Hepatocyte (in vitro differentiated cells): ENCODE results near the gene LINGO1. TPM values are rescaled to one million over a fixed set of nuclear protein-coding genes. Genes with fewer than 3 reads are reported as not detected.

ENCODE experiments used
- DNase-seq: peaks from one replicate; pipeline ENCODE4 v3.0.0-alpha.2; 2016; ENCODE audit warnings: low spot score
- H2AFZ ChIP-seq: fragments of 200-600 bp; sonication (generic); 2 replicates; pipeline ENCODE4 v1.6.0; 2016; ENCODE audit warnings: antibody characterized with exemption, mild to moderate bottlenecking
- H3K27ac ChIP-seq: fragments of 200-600 bp; sonication (generic); 2 replicates; pipeline ENCODE4 v1.5.1; 2016; ENCODE audit warnings: mild to moderate bottlenecking
- H3K27me3 ChIP-seq: fragments of 200-600 bp; sonication (generic); 2 replicates; pipeline ENCODE4 v1.6.1; 2016
- H3K36me3 ChIP-seq: fragments of 200-600 bp; sonication (generic); replicated peaks from 2 replicates; pipeline ENCODE4 v1.5.1; 2016; ENCODE audit warnings: low read depth; ENCODE audit not compliant: insufficient read depth
- H3K4me1 ChIP-seq: fragments of 200-600 bp; sonication (generic); 2 replicates; pipeline ENCODE4 v1.5.1; 2016; ENCODE audit warnings: mild to moderate bottlenecking, moderate library complexity; ENCODE audit not compliant: insufficient read depth
- H3K4me2 ChIP-seq: fragments of 200-600 bp; sonication (generic); 2 replicates; pipeline ENCODE4 v1.6.0; 2016
- H3K4me3 ChIP-seq: fragments of 200-600 bp; sonication (generic); 2 replicates; pipeline ENCODE4 v1.5.1; 2016; ENCODE audit warnings: mild to moderate bottlenecking
- H3K79me2 ChIP-seq: fragments of 200-600 bp; sonication (generic); 2 replicates; pipeline ENCODE4 v1.6.0; 2017; ENCODE audit warnings: mild to moderate bottlenecking
- H3K9me2 ChIP-seq: fragments of 200-600 bp; sonication (generic); replicated peaks from 2 replicates; pipeline ENCODE4 v1.6.0; 2017; ENCODE audit warnings: mild to moderate bottlenecking; ENCODE audit not compliant: insufficient read depth
- H3K9me3 ChIP-seq: fragments of 200-600 bp; sonication (generic); 2 replicates; pipeline ENCODE4 v1.5.1; 2016; ENCODE audit warnings: low read depth, mild to moderate bottlenecking
- H4K20me1 ChIP-seq: fragments of 200-600 bp; sonication (generic); 2 replicates; pipeline ENCODE4 v1.6.0; 2016; ENCODE audit warnings: mild to moderate bottlenecking; ENCODE audit not compliant: insufficient read depth, poor library complexity, severe bottlenecking
- CTCF ChIP-seq: fragments of 200-600 bp; sonication (generic); IDR thresholded peaks from 2 replicates; pipeline ENCODE4 v1.5.1; 2016; ENCODE audit warnings: antibody characterized with exemption, mild to moderate bottlenecking; ENCODE audit not compliant: poor library complexity
- EZH2 ChIP-seq: fragments of 200-600 bp; sonication (generic); IDR thresholded peaks from 2 replicates; pipeline ENCODE4 v1.6.1; 2016; ENCODE audit warnings: antibody characterized with exemption, mild to moderate bottlenecking, borderline replicate concordance
- EZH2phosphoT487 ChIP-seq: fragments of 200-600 bp; sonication (generic); IDR thresholded peaks from one replicate; pipeline ENCODE4 v1.6.1; 2018; ENCODE audit warnings: antibody characterized with exemption, mild to moderate bottlenecking, low read depth, moderate library complexity; ENCODE audit not compliant: unreplicated experiment, severe bottlenecking
- WGBS: methylation state at CpG from one replicate; pipeline ENCODE4 v1.1.6; 2016; ENCODE audit warnings: low lambda C conversion rate; ENCODE audit errors: missing lambda C conversion rate; 5-methylcytosine and 5-hydroxymethylcytosine counted together
- polyA plus RNA-seq: library from polyadenylated mRNA; unstranded; fragments of >200 nt; fragmentation: Nextera tagmentation; extraction: Ambion mirVana; gene quantifications from 2 replicates; pipeline ENCODE4 v1.2.1, GENCODE V29; 2016
- total RNA-seq: library from RNA; depleted of rRNA; stranded (reverse); fragments of >200 nt; gene quantifications from 2 replicates; pipeline ENCODE4 v1.2.3, GENCODE V29; 2014

Gene LINGO1
- total and polyA plus RNA-seq, 2 experiments from 2014 or later = 4.3 to 5.1 TPM

GRCh38 chr15:77591968-77592613, 40.6 kb downstream of the LINGO1 start:
- no peak overlapping the region for H3K4me2 ChIP-seq
- H3K27ac ChIP-seq = no peak overlapping the region
- no peaks in the 10 kb centered on the region for H3K9me3 ChIP-seq
- no peaks in the 10 kb centered on the region for H3K4me1 ChIP-seq
- no peaks in the 10 kb centered on the region for H3K79me2 ChIP-seq
- H3K9me2 ChIP-seq = no peaks in the 10 kb centered on the region
- no peaks in the 10 kb centered on the region for H4K20me1 ChIP-seq
- TF ChIP-seq EZH2 (no peak), EZH2phosphoT487 (no peak), CTCF (no peak)
- no peak overlapping the region for H2AFZ ChIP-seq
- no peak for DNase-seq
- 85% methylated on average over 13 of the region's 13 CpGs for WGBS
- no peaks in the 10 kb centered on the region for H3K36me3 ChIP-seq
- no peak overlapping the region for H3K4me3 ChIP-seq
- no peaks in the 10 kb centered on the region for H3K27me3 ChIP-seq

- Histone ChIP-seq H3K4me3 (no peak overlapping the region), H3K4me1 (no peaks in the 10 kb centered on the region), H3K79me2 (no peaks in the 10 kb centered on the region), H3K27me3 (no peaks in the 10 kb centered on the region), H3K27ac (no peak overlapping the region), H3K36me3 (no peaks in the 10 kb centered on the region), H3K9me2 (no peaks in the 10 kb centered on the region), H4K20me1 (no peaks in the 10 kb centered on the region), H3K4me2 (no peak overlapping the region), H3K9me3 (no peaks in the 10 kb centered on the region), H2AFZ (no peak overlapping the region)
- TF ChIP-seq EZH2 = no peak
- TF ChIP-seq EZH2phosphoT487 = no peak
- no peak for TF ChIP-seq CTCF
- no peak for DNase-seq
- WGBS = 73% methylated on average over 6 of the region's 6 CpGs
Measured at GRCh38 chr15:77589839-77590238, 42.9 kb downstream of the LINGO1 start.

GRCh38 chr15:77588126-77588525, 44.6 kb downstream of the LINGO1 start:
- H3K27me3 ChIP-seq = no peaks in the 10 kb centered on the region
- no peaks in the 10 kb centered on the region for H4K20me1 ChIP-seq
- H3K36me3 ChIP-seq = no peaks in the 10 kb centered on the region
- no peak overlapping the region for H2AFZ ChIP-seq
- no peaks in the 10 kb centered on the region for H3K9me2 ChIP-seq
- no peaks in the 10 kb centered on the region for H3K4me1 ChIP-seq
- no peaks in the 10 kb centered on the region for H3K79me2 ChIP-seq
- no peak for DNase-seq
- 97% methylated on average over 12 of the region's 12 CpGs for WGBS
- H3K9me3 ChIP-seq = no peaks in the 10 kb centered on the region
- no peak overlapping the region for H3K27ac ChIP-seq
- no peak overlapping the region for H3K4me2 ChIP-seq
- no peak for TF ChIP-seq CTCF
- TF ChIP-seq EZH2 = no peak
- TF ChIP-seq EZH2phosphoT487 = no peak
- no peak overlapping the region for H3K4me3 ChIP-seq
